ENCODE measurements around the gene INSYN2A.

The INSYN2A gene

DNA sequence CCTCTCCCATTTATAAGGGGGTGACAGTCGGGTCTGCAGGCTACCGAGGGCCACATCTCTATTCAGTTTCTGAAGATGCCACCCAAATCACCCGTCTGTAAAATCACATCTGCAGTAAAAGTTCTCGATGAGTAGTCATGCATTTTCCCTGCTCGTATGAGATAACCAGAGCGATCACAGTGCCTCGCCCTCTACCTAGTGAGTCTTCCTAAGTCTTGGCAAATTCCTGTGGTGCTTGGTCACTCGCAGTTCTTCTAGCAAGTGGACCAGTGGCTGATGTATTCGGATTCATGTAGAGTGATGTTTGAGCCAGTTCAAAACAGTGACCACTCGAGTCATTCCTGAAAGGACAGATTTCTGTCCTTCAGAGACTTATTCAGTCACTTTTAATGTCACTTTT lies 44.9 kb downstream of the INSYN2A start:
- DNase-seq, result no peak

- no peak for DNase-seq
Observed at GRCh38 chr10:127150136-127150535, 46.3 kb downstream of the INSYN2A start.

DNA sequence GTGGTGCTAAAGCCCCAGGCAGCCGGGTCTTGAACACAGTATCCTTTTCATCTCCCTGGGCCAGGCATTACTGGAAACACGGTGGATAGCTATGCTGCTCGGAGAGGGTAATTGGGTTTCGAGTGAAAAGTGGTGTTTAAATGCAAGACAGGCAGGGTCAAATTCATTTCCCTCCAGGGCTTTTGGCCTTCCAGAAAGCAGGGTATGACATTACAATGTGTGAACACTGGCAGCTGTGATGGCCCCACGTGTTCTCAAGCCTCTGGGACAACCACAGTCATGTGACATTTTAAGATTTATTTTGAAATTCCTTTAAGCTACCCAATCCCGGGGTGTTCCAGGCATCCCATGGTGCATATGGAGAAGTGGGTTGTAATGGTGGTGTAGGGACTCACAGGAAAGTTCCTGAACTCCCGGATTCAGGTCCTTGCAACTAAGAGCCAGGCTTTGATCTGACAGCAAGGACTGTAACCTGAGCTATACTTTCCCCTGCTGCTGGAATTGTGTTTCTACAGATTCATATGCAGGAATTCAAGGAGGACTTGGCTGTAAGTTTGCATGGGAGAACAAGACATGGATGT lies 46.8 kb downstream of the INSYN2A start:
- no peak for DNase-seq

DNA sequence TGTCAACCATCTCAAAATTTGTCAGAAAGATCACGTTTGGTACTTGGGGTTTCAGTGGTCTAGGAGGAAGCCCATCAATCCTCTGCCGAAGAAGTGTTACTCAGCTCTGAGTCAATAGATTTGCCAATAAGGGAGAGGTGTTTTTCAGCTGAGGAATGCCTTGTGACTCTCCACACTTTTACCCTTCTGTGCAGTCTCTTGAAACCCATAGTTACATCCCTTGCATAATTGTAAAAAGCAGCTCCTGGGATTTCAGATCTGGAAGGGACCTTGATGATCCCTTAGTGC lies 47.5 kb downstream of the INSYN2A start:
- DNase-seq, result no peak

GRCh38 chr10:127148066-127148932 lies 48.1 kb downstream of the INSYN2A start:
- DNase-seq, result no peak

DNA sequence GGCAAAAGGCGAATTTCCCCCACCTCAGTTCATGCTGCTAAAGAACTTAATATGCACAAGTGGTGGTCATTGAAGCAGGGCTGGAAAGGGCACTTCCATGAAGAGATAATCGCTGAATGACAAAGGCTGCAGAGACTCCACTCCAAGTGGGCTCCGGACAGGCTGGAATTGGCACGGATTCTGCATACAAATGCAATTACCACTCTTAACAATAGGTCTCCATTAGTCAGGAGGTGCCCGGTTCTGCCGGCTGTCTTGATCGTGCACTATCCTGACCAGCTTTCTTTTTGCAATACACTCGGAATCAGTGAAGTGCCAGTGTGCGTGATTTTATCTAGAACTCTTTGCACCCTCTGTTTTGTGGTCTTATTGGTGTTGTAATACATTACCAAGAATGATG lies 49.7 kb downstream of the INSYN2A start:
- no peak for DNase-seq

All from NCI-H1694 (cell line).